GM12872 (cell line): ENCODE measurements around the gene EPS8.

Source experiments
- TF ChIP-seq, protein P1 (sequence below): IDR thresholded peaks from 3 replicates; pipeline ENCODE4 v1.5.1; 2011; ENCODE audit warnings: low read depth, mild to moderate bottlenecking, low read length, moderate library complexity; ENCODE audit not compliant: insufficient read depth

Gene EPS8

GRCh38 chr12:15684896-15685658, 104.1 kb downstream of the EPS8 start:
- TF ChIP-seq, protein P1, sequence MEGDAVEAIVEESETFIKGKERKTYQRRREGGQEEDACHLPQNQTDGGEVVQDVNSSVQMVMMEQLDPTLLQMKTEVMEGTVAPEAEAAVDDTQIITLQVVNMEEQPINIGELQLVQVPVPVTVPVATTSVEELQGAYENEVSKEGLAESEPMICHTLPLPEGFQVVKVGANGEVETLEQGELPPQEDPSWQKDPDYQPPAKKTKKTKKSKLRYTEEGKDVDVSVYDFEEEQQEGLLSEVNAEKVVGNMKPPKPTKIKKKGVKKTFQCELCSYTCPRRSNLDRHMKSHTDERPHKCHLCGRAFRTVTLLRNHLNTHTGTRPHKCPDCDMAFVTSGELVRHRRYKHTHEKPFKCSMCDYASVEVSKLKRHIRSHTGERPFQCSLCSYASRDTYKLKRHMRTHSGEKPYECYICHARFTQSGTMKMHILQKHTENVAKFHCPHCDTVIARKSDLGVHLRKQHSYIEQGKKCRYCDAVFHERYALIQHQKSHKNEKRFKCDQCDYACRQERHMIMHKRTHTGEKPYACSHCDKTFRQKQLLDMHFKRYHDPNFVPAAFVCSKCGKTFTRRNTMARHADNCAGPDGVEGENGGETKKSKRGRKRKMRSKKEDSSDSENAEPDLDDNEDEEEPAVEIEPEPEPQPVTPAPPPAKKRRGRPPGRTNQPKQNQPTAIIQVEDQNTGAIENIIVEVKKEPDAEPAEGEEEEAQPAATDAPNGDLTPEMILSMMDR: no peak

- TF ChIP-seq, protein P1: no peak
These were observed 106.4 kb downstream of the EPS8 start for GRCh38 chr12:15682826-15683225.

GRCh38 chr12:15679151-15679550, 110.0 kb downstream of the EPS8 start:
- TF ChIP-seq, protein P1: no peak

GRCh38 chr12:15677726-15678201, 111.4 kb downstream of the EPS8 start:
- TF ChIP-seq, protein P1: no peak

DNA sequence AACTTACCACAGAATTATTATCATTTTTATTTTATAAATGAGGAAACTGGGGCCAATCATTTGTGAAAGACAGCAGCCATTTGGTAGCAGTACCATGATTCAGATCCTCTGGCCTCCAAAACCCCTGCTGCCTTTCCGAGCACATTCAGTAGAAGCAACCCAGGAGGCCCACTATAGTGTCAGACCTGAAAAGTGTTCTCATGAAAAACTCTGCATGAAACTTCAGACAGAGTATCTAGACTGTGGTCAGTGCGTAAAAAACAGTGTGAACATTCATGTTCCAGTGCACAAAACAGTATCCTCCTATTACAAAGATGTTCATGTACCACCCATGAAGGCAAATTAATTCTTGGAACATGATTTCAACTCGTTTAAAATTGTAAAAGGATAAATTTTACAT, 112.0 kb downstream of the EPS8 start:
- TF ChIP-seq, protein P1: no peak

DNA sequence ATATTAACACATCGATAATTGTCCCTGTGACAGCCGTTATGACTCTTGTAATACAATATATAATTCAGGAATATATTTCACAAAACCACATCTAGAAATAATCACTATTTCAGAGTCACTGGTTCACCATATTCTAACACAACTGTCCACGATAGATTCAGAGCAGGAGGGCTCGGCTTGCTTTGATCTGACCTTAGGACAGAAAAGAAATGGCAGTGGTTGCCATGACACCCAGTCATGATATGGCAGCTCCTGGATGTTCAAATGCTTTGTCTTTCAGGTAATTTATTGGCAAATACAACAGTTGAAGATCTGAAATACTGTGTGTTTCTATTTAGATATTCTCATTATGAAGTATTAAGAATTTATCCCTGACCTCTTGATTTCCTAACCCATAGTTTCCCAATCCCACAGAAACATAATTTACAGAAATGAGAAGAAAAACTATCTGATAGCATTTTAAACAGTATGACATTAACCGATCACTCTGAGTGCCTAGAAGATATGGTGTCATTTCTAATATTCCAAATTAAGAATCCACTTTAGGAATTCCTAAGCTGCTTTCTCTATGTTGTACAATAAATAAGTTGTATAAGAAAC, 116.4 kb downstream of the EPS8 start:
- TF ChIP-seq, protein P1: no peak

GRCh38 chr12:15670756-15671155, 118.4 kb downstream of the EPS8 start:
- TF ChIP-seq, protein P1: no peak
